DMS 273 (cell line): ENCODE data around the gene NEDD4L.

Source experiments
- DNase-seq: peaks from one replicate; lab custom pipeline; 2025; ENCODE audit not compliant: unreplicated experiment; lab: John Stamatoyannopoulos, UW

The NEDD4L gene

GRCh38 chr18:58088691-58089065 is 44.7 kb downstream of the NEDD4L start:
- no peak for DNase-seq

DNA sequence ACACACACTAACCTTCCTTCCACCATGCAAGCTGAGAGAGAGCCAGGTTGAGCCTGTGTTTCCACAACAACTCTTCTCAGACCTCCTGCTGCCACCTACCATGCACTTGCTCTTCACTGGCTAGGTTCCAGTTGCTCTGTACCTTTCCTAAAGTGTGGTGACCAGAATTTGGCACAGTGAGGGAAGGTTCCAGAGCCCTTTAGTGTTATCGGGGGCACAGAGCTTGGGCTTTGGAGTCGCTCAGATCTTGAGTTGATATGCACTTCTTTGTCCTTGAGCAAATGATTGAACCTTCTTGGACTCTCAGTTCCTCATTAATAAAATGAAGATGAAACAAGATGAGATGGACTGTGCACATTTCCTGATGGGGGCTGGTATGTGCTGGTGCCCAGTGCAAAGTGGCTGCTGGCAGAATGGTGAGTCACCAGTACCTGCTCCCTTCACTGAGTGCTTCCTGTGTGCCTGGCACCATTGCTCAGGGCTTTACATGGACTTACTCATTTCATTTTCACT is 47.1 kb downstream of the NEDD4L start:
- peak; percentile 17 for DNase-seq

DNA sequence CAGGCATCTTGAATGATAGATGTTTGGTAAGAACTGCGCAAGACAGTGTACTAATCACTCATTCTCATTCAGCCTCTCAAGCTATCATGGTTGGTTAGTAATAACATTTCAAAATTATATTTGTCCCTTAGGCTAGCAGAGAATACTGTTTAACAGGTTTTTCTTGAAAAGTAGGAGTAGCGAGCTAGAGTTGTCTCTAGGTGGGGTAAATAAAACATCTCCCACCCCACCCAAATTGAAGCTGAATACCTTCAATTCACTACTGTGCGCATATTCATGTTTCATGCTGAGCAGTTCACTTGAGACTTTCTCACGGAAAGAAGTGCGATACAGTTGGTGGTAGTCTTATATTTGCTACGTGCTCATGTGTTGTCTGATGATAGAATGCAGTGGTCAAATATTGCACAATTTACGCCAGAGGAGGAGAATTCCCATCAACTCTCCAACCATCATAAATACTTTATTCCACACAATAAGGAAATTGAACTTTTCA is 49.3 kb downstream of the NEDD4L start:
- DNase-seq: no peak

DNA sequence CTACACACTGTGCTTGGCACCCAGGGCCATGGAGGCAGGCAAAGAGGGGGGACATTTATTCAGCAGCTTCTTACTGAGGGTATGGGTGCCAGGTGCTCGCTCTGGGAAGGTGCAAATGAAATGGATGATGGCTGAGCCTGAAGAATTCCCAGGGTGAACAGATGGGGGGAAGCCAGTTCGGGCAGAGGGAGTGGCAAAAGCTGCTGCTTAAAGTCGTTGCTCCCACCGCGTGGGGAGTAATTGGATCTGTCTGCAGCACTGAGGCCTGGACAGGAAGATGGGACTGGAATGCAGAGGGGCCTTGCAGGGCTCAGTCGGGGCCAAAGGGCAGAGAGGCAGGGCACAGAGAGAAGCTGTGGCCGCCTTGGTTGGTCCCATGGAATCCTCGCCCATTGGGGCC is 51.2 kb downstream of the NEDD4L start:
- DNase-seq: peak; percentile 85

- no peak for DNase-seq
Measured at GRCh38 chr18:58095655-58096054, 51.6 kb downstream of the NEDD4L start.

- DNase-seq: no peak
Measured at GRCh38 chr18:58096658-58097057, 52.6 kb downstream of the NEDD4L start.

- DNase-seq: peak; percentile 66
Measured at GRCh38 chr18:58097121-58097906, 53.3 kb downstream of the NEDD4L start.

DNA sequence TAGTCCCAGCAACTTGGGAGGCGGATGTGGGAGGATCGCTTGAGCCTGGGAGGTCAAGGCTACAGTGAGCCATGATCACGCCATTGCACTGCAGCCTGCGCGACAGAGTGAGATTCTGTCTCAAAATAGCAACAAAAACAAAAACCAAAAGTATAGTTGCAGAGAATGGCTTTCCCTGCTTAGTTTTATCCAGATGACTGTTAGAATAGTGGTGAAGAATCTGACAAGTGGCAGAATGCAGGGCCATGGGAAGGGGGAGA is 53.8 kb downstream of the NEDD4L start:
- DNase-seq: no peak

- peak; percentile 47 for DNase-seq
Measured at GRCh38 chr18:58098706-58099105, 54.7 kb downstream of the NEDD4L start.

DNA sequence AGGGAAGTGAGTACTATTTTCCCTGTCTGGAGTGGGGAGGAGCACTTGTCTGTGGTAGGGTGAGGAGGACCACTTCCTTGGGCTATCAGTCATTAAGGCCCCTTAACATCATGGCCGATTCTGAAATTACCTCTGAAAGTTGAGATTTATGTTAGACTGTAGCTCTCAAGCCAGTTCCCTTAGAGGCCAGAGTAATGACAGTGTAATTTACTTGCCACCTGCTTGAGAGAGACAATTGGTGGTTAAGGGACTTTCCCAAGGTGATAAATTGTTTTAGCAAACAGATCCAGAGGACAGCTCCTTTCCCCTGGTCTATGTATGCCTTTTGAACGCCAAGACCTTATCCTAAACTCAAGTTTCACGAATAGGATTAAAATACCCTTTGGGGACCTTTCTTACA is 56.1 kb downstream of the NEDD4L start:
- DNase-seq: no peak

DNA sequence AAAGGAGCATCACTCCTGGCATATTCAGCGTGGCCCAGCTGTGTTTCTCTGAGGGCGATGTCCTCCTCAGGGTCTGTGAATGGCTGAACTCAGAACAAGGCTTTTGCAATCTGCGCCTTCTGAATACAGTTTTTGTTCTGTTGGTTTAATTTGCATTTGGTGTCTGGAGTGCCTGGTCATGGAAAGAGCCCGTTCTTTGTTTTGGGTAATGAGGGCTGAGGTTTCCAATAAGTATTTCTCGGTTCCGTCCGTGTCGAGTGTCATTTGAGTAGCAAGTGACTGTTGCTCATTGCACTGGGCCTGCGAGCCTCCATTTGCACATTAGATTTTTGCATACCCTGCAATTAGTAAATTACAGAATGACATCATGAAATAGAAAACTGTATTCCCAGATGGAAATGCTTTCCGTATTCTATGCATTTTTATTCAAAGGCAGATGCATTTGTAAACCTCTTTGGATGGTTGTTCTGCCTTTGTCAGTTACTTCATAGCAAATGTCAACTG is 57.3 kb downstream of the NEDD4L start:
- no peak for DNase-seq

GRCh38 chr18:58102018-58102417 is 58.0 kb downstream of the NEDD4L start:
- no peak for DNase-seq

DNA sequence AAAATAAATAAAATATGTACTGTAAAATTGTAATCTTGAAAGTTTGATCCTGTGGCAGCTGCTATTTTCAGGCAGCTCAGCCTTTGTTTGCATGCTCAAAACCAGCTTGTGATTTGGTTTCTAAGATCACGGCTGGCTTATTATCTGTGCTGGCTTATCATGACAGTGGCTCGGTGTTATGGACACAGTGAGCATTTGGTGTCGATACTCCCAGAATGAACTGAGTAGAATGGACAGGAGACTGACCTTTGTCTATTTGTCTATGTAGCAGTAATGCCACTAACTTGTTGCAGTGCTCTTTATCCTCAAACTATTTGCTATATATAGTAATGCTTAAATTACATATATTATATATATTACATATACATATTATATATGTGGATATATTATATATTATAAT is 58.8 kb downstream of the NEDD4L start:
- peak; percentile 12 for DNase-seq

DNA sequence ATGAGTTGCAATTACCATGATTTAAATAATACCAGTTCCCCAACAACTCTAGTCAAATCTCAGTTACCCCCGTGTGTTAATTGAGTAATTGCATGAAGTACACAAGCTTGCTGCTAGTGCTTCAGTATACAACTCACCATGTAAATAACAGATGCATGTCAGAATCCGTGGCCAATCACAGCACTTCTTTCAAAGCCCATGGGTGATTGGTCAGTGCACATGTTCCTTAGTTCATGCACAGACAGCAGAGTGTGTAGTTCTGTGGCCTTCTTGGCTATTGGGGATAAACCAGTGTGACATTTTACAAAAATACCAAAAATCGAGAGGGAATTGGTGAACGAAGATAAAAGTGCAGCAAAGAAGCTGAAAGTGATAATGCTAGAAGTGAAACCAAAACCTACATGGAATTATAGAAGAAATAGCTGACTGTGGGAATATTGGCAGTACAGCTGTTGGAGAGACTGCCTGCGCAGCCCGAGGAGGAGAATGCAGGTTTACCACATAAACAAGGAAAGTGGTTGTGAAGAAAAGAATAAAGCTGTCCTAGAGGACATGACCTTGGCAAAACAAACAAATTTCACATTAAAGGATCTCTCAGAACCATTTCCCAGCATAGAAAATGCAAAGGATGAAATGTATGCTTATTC is 59.4 kb downstream of the NEDD4L start:
- peak; percentile 42 for DNase-seq

DNA sequence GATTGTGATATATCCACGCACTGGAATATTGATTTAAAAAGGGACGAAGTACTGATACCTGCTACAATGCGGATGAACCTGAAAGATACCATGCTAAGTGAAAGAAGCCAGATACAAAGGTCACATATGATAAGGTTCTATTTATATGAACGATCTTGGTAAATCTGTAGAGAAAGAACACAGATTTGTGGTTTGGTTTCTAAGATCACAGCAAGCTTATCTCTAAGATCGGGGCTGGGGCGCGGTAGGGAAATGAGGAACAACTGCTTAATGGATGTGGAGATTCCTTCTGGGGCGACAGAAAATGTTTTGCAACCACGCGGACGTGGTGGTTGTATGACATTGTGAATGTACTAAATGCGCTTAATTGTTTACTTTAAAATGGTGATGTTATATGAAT is 60.1 kb downstream of the NEDD4L start:
- no peak for DNase-seq

DNA sequence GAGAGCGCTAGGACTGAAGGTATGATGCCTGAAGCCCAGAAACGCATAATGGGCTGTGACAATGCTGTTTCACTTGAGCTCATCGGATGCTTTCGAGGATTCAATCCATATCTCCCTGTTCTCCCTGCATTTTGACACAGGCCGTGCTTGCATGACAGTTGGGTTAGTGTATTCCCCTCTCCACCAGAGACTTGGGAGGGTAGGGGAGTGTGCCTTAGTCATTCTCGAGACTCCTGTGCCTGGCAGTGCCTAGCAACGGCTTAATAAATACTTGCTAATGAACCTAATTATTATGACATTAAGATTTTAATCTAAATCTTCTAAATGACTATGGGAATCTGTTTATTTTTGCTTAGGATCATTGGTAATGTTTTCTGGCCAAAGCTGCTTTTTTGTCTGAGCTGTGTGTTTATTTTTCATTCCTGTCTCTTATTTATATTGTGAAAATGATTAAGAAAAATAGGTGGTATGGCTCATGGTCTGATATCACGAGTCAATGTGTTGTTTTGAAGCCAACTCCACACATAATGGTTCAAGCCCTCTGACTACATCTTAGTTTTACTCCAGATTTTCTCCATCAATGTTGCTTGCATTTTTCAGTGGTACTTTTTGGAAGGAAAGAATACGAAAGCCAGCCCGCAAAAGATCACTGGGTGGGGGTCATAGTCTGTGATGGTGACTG is 61.3 kb downstream of the NEDD4L start:
- DNase-seq: peak; percentile 61

DNA sequence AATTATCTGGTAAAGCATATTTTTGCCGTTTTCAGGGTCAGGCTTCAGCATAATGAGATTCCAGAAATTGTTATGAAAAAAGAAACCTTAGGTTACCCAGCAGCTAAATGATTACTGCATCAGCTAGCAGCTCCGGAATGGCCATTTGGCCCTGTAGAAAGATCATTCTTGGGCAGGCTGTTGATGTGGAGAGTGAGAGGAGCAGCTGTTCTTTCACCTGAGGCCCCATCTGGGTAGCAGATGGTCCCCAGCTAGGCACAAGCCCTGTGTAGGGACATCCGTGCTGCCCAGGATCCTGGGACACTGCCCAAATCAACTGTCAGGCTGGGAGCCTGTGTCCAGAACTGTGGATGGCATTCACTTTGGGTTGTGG is 61.8 kb downstream of the NEDD4L start:
- DNase-seq: peak; percentile 95

GRCh38 chr18:58106289-58107070 is 62.5 kb downstream of the NEDD4L start:
- DNase-seq: no peak

GRCh38 chr18:58109256-58109655 is 65.2 kb downstream of the NEDD4L start:
- DNase-seq: no peak

- no peak for DNase-seq
Measured at GRCh38 chr18:58110398-58110797, 66.4 kb downstream of the NEDD4L start.

DNA sequence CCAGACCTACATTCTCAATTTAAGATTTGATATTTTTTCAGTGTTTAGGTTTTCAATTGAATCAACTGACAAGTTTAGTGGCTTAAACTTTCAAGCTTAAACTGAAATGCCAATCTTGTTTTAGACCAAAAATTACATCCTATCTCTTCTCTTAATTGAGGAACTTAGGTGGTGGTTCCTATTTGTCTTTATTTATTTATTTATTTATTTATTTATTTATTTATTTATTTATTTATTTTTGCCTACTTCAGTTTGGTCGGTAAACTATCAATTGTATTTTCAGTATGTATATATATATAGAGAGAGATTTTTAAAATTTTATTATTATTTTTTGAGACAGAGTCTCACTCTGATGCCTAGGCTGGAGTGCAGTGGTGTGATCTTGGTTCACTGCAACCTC is 68.1 kb downstream of the NEDD4L start:
- DNase-seq: no peak
